OCI-LY3 (cell line): Measurements from ENCODE around the gene AFF1.

Source experiments
- H2AFZ ChIP-seq: fragments of 200-600, 300-600 bp; shearing (Covaris generic); 2 replicates; pipeline ENCODE4 v1.6.0; 2014; ENCODE audit warnings: antibody characterized with exemption, low read depth, low read length
- H3K27ac ChIP-seq: fragments of 200-600, 300-600 bp; sonication (generic); 2 replicates; pipeline ENCODE4 v1.5.1; 2014; ENCODE audit warnings: mild to moderate bottlenecking, low read length, moderate library complexity, mixed read lengths
- H3K27me3 ChIP-seq: fragments of 200-600, 300-600 bp; sonication (generic); 2 replicates; pipeline ENCODE4 v1.6.1; 2014; ENCODE audit warnings: low read depth, low read length, mixed read lengths
- H3K36me3 ChIP-seq: fragments of 200-600, 300-600 bp; sonication (generic); replicated peaks from 2 replicates; pipeline ENCODE3; 2014; ENCODE audit warnings: low read depth, low read length, mixed read lengths
- H3K4me1 ChIP-seq: fragments of 300-600, 200-600 bp; sonication (generic); 2 replicates; pipeline ENCODE4 v1.6.1; 2014; ENCODE audit warnings: low read length, mixed read lengths
- H3K4me2 ChIP-seq: fragments of 200-600, 300-600 bp; sonication (generic); 2 replicates; pipeline ENCODE4 v1.6.1; 2014; ENCODE audit warnings: low read length, mixed read lengths
- H3K4me3 ChIP-seq: fragments of 300-600, 200-600 bp; sonication (generic); 2 replicates; pipeline ENCODE4 v1.5.1; 2014; ENCODE audit warnings: antibody characterized with exemption, mild to moderate bottlenecking, low read length, moderate library complexity
- H3K79me2 ChIP-seq: fragments of 300-600, 200-600 bp; shearing (Covaris generic); 2 replicates; pipeline ENCODE4 v1.6.1; 2014; ENCODE audit warnings: mild to moderate bottlenecking, low read length, mixed read lengths
- H3K9ac ChIP-seq: fragments of 300-600, 200-600 bp; shearing (Covaris generic); 2 replicates; pipeline ENCODE4 v1.6.0; 2014; ENCODE audit warnings: mild to moderate bottlenecking, low read length, moderate library complexity
- H3K9me3 ChIP-seq: fragments of 200-600, 300-600 bp; shearing (Covaris generic); 2 replicates; pipeline ENCODE4 v1.6.1; 2014; ENCODE audit warnings: low read length, mixed read lengths; ENCODE audit not compliant: insufficient read depth
- H4K20me1 ChIP-seq: fragments of 200-600, 300-600 bp; sonication (generic); 2 replicates; pipeline ENCODE4 v1.6.1; 2016; ENCODE audit warnings: low read length, mixed read lengths; ENCODE audit not compliant: insufficient read depth
- EZH2phosphoT487 ChIP-seq: fragments of 200-600 bp; shearing (Covaris generic); IDR thresholded peaks from 2 replicates; pipeline ENCODE4 v1.6.1; 2018; ENCODE audit warnings: antibody characterized with exemption, mixed run types, low read depth
- TF ChIP-seq, protein P1 (sequence below): fragments of 200-600, 300-600 bp; sonication (generic); IDR thresholded peaks from 2 replicates; pipeline ENCODE4 v1.5.1; 2014; ENCODE audit warnings: antibody characterized with exemption, low read length, low read depth

Gene AFF1

DNA sequence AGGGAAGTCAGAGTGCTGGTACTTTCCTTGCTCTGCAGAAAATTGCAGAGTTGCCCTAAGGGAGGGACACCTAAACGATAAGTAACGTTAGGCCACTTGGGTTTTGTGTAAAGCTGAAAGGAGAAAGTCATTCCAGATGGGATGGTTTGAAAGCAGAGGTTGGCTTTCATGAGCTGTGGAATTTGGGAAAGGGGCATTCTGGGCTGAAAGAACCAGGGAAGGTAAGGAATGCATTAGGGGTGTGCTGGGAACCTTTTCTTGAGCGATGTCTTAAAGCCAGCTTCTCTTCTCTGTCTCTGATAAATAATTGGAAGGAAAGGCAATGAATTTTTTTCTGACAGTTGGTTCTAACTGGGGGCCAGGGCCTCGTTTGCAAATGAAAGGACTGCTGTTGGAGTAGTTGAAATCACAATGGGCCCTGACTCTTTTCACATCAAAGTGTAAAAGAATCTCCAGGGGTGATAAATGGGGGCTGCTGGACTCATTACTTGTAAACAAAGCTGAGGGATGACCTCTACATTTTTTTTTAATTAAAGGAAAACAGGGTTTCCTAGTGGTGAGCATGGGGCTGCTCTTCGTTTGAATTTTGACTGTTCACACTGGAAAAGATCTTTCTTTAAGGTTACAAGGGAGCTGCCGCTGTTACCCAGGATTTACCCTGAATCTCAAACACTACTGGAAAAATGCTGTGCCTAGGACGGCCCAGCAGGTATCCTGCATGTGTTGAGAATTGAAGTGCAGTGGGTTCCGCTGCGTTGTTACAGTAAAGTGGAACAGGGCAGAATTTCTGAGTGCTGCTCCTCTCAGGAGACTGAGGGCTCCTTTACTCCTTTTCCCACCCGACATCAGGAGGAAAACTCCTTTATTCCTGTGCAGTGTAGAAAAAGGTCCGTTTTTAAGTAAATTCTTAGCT is 25.0 kb downstream of the AFF1 start:
- Histone ChIP-seq H3K27me3 (no peaks in the 10 kb centered on the region), H3K27ac (no peak overlapping the region), H3K9me3 (no peaks in the 10 kb centered on the region), H3K4me1 (peaks cover 70% of the 10 kb centered on the region), H3K9ac (no peak overlapping the region), H3K79me2 (peaks cover 6% of the 10 kb centered on the region; the same call in 1 of the 2 replicates), H2AFZ (no peak overlapping the region), H3K36me3 (peaks cover 16% of the 10 kb centered on the region), H4K20me1 (peaks cover 5% of the 10 kb centered on the region; the same call in 1 of the 2 replicates), H3K4me2 (no peak overlapping the region), H3K4me3 (no peak overlapping the region)
- TF ChIP-seq, protein P1, sequence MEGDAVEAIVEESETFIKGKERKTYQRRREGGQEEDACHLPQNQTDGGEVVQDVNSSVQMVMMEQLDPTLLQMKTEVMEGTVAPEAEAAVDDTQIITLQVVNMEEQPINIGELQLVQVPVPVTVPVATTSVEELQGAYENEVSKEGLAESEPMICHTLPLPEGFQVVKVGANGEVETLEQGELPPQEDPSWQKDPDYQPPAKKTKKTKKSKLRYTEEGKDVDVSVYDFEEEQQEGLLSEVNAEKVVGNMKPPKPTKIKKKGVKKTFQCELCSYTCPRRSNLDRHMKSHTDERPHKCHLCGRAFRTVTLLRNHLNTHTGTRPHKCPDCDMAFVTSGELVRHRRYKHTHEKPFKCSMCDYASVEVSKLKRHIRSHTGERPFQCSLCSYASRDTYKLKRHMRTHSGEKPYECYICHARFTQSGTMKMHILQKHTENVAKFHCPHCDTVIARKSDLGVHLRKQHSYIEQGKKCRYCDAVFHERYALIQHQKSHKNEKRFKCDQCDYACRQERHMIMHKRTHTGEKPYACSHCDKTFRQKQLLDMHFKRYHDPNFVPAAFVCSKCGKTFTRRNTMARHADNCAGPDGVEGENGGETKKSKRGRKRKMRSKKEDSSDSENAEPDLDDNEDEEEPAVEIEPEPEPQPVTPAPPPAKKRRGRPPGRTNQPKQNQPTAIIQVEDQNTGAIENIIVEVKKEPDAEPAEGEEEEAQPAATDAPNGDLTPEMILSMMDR, result no peak
- TF ChIP-seq EZH2phosphoT487, result no peak

DNA sequence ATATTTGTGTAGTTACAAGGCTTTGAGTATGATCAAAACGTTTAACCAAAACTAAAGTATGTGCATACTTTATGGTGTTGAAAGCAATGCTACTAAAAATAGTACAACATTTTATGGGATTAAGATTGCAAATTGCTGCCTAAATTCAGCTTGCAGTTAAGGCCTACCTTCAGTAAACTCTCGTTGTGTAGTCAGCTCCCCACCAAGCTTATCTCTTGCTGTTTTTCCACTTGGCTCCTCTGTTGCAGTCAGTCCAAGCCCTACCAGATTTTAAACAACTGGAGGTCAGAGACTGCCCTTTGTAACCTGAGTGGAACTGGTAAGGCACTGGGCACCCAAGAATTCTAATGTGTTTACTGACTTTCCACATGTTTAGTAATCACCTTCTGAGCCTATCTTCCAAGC is 25.7 kb downstream of the AFF1 start:
- Histone ChIP-seq H3K4me1 (peaks cover 77% of the 10 kb centered on the region), H3K4me3 (peak overlapping the region; percentile 64; the same call in 1 of the 2 replicates), H3K4me2 (peak overlapping the region; percentile 92), H3K9me3 (no peaks in the 10 kb centered on the region), H2AFZ (no peak overlapping the region), H4K20me1 (peaks cover 10% of the 10 kb centered on the region), H3K27ac (peak overlapping the region; percentile 77), H3K79me2 (peaks cover 7% of the 10 kb centered on the region; the same call in 1 of the 2 replicates), H3K36me3 (peaks cover 16% of the 10 kb centered on the region), H3K9ac (peak overlapping the region; percentile 53; the same call in 1 of the 2 replicates), H3K27me3 (no peaks in the 10 kb centered on the region)
- TF ChIP-seq, protein P1, result no peak
- no peak for TF ChIP-seq EZH2phosphoT487

DNA sequence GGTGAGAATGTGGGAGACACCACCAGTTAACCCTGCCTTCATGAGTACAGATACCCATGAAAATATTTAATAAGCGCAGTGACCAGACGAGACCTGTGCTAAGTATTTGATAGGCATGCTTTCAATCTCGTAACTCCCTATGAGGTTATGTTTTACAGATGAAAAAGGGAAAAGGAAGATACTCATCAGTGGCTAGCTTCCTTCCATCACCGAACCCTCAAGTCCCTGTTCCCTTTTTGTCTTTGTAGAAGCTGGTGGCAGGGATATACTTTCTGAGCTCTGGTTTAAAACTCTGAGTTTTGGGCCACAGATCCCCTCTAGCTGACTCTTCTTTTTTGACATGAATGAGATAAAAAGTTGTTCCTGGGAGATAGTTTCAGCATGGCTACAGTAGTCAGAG is 26.3 kb downstream of the AFF1 start:
- Histone ChIP-seq H3K9ac (peak overlapping the region; percentile 53), H2AFZ (no peak overlapping the region), H3K27ac (peak overlapping the region; percentile 77), H3K36me3 (peaks cover 16% of the 10 kb centered on the region), H3K27me3 (no peaks in the 10 kb centered on the region), H3K79me2 (peaks cover 12% of the 10 kb centered on the region; the same call in 1 of the 2 replicates), H4K20me1 (peaks cover 15% of the 10 kb centered on the region), H3K9me3 (no peaks in the 10 kb centered on the region), H3K4me1 (peaks cover 78% of the 10 kb centered on the region), H3K4me2 (peak overlapping the region; percentile 92), H3K4me3 (peak overlapping the region; percentile 64)
- no peak for TF ChIP-seq EZH2phosphoT487
- TF ChIP-seq, protein P1, result no peak

DNA sequence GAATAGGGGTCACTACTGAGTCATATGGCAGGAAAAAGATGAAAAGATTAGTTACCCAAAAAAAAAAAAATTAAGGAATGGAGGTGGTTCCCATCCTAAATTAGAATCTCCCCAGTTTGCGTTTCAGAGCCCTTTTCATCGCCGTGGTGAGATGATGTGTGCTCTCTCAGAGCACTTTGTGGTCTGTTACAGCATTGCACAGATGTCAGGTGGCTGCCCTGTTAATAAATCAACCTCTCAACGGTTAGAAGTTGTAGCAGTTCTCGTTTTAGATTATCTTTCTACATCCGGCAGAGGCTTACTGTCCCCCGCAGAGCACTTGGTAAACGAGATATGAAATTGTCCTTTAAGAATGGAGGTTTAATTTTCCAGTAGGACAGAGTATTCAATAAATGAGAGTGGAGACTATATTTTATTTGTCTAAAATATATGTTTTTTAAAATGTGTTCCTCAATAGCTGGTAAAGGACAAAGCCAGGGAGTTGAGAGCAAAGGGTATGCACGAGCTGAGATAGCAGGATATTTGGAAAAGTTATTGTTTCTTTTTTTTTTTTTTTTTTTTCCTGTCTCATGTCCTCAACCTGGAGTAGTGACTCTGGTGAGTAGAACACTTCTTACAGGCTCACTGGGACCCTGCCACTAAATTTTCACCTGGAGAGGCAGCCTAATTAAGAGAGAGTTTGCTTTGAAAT is 26.9 kb downstream of the AFF1 start:
- peak overlapping the region; percentile 77 for H3K27ac ChIP-seq
- H3K79me2 ChIP-seq, result peaks cover 15% of the 10 kb centered on the region
- peak overlapping the region; percentile 92 for H3K4me2 ChIP-seq

More for the DNA sequence above, 26.9 kb downstream of the AFF1 start:
- Histone ChIP-seq H3K9me3 (no peaks in the 10 kb centered on the region), H2AFZ (no peak overlapping the region), H3K9ac (peak overlapping the region; percentile 53), H3K27me3 (no peaks in the 10 kb centered on the region; the same call in 1 of the 2 replicates), H3K4me3 (peak overlapping the region; percentile 64), H4K20me1 (peaks cover 22% of the 10 kb centered on the region), H3K36me3 (peaks cover 10% of the 10 kb centered on the region), H3K4me1 (peaks cover 78% of the 10 kb centered on the region)
- no peak for TF ChIP-seq EZH2phosphoT487
- TF ChIP-seq, protein P1, result no peak
